Measurements from ENCODE around the gene C19orf67.

DNA sequence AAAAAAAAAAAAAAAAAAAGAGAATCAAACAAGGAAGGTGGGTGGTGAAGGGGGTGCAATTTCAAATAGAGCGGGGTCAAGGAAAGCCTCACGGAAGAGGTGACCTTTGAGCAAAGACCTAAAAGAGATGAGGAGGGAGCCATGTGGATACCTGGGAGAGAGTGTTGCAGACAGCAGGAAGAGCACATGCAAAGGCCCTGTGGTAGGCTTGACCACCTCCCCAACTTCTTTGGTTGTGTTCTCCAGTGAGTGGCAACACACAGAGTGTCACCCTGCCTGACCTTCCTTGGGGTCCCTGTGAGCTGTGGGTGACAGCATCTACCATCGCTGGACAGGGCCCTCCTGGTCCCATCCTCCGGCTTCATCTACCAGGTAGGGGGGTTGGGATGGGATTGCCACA, 35.1 kb downstream of the C19orf67 start:
- TF ChIP-seq, protein P1, sequence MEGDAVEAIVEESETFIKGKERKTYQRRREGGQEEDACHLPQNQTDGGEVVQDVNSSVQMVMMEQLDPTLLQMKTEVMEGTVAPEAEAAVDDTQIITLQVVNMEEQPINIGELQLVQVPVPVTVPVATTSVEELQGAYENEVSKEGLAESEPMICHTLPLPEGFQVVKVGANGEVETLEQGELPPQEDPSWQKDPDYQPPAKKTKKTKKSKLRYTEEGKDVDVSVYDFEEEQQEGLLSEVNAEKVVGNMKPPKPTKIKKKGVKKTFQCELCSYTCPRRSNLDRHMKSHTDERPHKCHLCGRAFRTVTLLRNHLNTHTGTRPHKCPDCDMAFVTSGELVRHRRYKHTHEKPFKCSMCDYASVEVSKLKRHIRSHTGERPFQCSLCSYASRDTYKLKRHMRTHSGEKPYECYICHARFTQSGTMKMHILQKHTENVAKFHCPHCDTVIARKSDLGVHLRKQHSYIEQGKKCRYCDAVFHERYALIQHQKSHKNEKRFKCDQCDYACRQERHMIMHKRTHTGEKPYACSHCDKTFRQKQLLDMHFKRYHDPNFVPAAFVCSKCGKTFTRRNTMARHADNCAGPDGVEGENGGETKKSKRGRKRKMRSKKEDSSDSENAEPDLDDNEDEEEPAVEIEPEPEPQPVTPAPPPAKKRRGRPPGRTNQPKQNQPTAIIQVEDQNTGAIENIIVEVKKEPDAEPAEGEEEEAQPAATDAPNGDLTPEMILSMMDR (IDR thresholded peaks at IDR 0.05; ENCODE audit: low read depth, low read length): no peak
- TF ChIP-seq POLR2A (IDR thresholded peaks at IDR 0.05; ENCODE audit: extremely low read depth, insufficient read length): no peak
